Fibroblast of pulmonary artery (primary cell): Measurements from ENCODE around the gene PLXNA4.

Source experiments
- DNase-seq: peaks from one replicate; pipeline ENCODE4 v3.0.0-alpha.2; 2010; ENCODE audit warnings: low read depth
- H3K4me3 ChIP-seq: replicated peaks from 2 replicates; pipeline ENCODE4 v1.5.1; 2011; ENCODE audit warnings: low read depth, mild to moderate bottlenecking, control low read depth, low read length, moderate library complexity
- TF ChIP-seq, protein P1 (sequence below): IDR thresholded peaks from 2 replicates; pipeline ENCODE4 v1.5.1; 2011; ENCODE audit warnings: mild to moderate bottlenecking, control low read depth, low read length, inconsistent platforms; ENCODE audit errors: missing control alignments

Gene PLXNA4

DNA sequence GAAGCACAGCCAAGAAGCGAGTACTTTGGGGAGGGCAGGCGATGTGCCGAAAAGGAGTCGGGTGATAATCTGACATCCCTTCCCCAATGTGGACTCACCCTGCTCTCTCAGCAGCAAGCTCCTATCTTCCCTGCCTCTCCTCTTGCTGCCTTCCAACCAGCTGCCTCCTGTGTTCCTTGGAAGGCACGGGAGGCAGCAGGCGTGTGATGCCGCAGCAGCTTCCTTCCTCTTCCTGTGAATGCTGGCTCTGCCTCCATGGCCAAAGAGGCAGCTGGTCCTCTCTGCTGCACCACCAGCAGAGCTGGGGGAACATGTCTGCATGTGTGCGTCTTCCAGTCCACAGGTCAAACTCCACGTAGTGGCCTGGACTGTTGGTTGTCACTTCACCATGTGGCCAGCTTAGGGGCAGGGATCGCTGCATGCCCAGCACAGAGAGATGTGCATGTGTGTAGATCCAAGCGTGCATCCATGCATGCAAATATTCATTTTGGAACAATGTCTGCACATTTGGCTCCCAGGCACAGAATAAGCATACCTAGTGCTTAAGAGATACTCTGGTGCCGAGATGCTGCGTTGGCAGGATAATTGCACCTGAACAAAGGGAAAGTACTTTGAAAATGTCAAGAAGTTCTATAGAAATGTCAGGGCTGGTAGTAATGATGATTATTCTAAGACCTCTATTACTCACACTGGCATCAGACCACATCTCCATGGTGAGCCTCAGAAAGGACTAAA is 499.8 kb downstream of the PLXNA4 start:
- no peak for DNase-seq
- TF ChIP-seq, protein P1, sequence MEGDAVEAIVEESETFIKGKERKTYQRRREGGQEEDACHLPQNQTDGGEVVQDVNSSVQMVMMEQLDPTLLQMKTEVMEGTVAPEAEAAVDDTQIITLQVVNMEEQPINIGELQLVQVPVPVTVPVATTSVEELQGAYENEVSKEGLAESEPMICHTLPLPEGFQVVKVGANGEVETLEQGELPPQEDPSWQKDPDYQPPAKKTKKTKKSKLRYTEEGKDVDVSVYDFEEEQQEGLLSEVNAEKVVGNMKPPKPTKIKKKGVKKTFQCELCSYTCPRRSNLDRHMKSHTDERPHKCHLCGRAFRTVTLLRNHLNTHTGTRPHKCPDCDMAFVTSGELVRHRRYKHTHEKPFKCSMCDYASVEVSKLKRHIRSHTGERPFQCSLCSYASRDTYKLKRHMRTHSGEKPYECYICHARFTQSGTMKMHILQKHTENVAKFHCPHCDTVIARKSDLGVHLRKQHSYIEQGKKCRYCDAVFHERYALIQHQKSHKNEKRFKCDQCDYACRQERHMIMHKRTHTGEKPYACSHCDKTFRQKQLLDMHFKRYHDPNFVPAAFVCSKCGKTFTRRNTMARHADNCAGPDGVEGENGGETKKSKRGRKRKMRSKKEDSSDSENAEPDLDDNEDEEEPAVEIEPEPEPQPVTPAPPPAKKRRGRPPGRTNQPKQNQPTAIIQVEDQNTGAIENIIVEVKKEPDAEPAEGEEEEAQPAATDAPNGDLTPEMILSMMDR, result no peak
- no peak overlapping the region for H3K4me3 ChIP-seq

GRCh38 chr7:132075515-132075914 is 500.8 kb downstream of the PLXNA4 start:
- TF ChIP-seq, protein P1, result no peak
- H3K4me3 ChIP-seq, result no peak overlapping the region
- no peak for DNase-seq

- DNase-seq, result no peak
- TF ChIP-seq, protein P1, result no peak
- no peak overlapping the region for H3K4me3 ChIP-seq
These were observed 502.2 kb downstream of the PLXNA4 start for GRCh38 chr7:132073920-132074589.
